Measurements from ENCODE around the gene HIRIP3. TPM values are rescaled to one million over a fixed set of nuclear protein-coding genes. Genes with fewer than 3 reads are reported as not detected.
A peak's percentile ranks its signal among the peaks of the same experiment; 100 is the strongest.
"Not testable (repeated sequence)": the region's sequence is repeated elsewhere in the genome, so short reads cannot be mapped to it uniquely, and the experiment has no call there.

Gene HIRIP3
- total and polyA plus RNA-seq, 5 donors = 11.6 to 21.7 (median 18.4) TPM

- Histone ChIP-seq H3K4me1 (ENCODE audit: control insufficient read depth, insufficient read depth, low read length) (no peaks in the 10 kb centered on the region), H3K9me3 (ENCODE audit: control insufficient read depth, low read length) (no peaks in the 10 kb centered on the region), H3K4me3 (ENCODE audit: low read length) (no peak overlapping the region), H3K27me3 (ENCODE audit: control insufficient read depth, insufficient read depth) (no peaks in the 10 kb centered on the region), H3K27ac (ENCODE audit: low read length) (no peak overlapping the region)
- ATAC-seq (peak in 1 of 2 donors; percentile 27), DNase-seq (peak in 1 of 3 donors; percentile 62)
- 12% methylated on average over 18 of the region's 18 CpGs for WGBS
- intact Hi-C loops (cut with DNase I) = loop anchor here in 2 of 4 donors (10.0 kb wide), 1 partner anchor 334 kb away; no protein-coding TSS in a partner anchor
These were observed 33.1 kb upstream of the HIRIP3 start for GRCh38 chr16:30028438-30029076.

GRCh38 chr16:30027588-30028437 lies 32.4 kb upstream of the HIRIP3 start:
- DNase-seq (peak in 1 of 3 donors; percentile 40), ATAC-seq (no peak)
- Histone ChIP-seq H3K4me3 (ENCODE audit: low read length) (no peak overlapping the region), H3K9me3 (ENCODE audit: control insufficient read depth, low read length) (no peaks in the 10 kb centered on the region), H3K27me3 (ENCODE audit: control insufficient read depth, insufficient read depth) (no peaks in the 10 kb centered on the region), H3K27ac (ENCODE audit: low read length) (no peak overlapping the region), H3K4me1 (ENCODE audit: control insufficient read depth, insufficient read depth, low read length) (no peaks in the 10 kb centered on the region)
- intact Hi-C loops (cut with DNase I) = loop anchor here in 2 of 4 donors (10.0 kb wide), 1 partner anchor 333 kb away; no protein-coding TSS in a partner anchor
- 35% methylated on average over 13 of the region's 13 CpGs for WGBS

GRCh38 chr16:30026449-30026848 lies 31.0 kb upstream of the HIRIP3 start:
- H3K9me3 ChIP-seq (ENCODE audit: control insufficient read depth, low read length) = no peaks in the 10 kb centered on the region
- no peak overlapping the region for H3K4me3 ChIP-seq (ENCODE audit: low read length)
- no peaks in the 10 kb centered on the region for H3K4me1 ChIP-seq (ENCODE audit: control insufficient read depth, insufficient read depth, low read length)
- intact Hi-C loops (cut with DNase I) = loop anchor here in 2 of 4 donors (10.0 kb wide), 1 partner anchor 332 kb away; no protein-coding TSS in a partner anchor
- WGBS = 87% methylated on average over 18 of the region's 18 CpGs
- H3K27me3 ChIP-seq (ENCODE audit: control insufficient read depth, insufficient read depth) = no peaks in the 10 kb centered on the region
- H3K27ac ChIP-seq (ENCODE audit: low read length) = no peak overlapping the region
- DNase-seq (peak in 1 of 3 donors; percentile 44), ATAC-seq (no peak)

- Histone ChIP-seq H3K4me3 (ENCODE audit: low read length) (no peak overlapping the region), H3K4me1 (ENCODE audit: control insufficient read depth, insufficient read depth, low read length) (no peaks in the 10 kb centered on the region), H3K27ac (ENCODE audit: low read length) (no peak overlapping the region), H3K27me3 (ENCODE audit: control insufficient read depth, insufficient read depth) (no peaks in the 10 kb centered on the region), H3K9me3 (ENCODE audit: control insufficient read depth, low read length) (no peaks in the 10 kb centered on the region)
- ATAC-seq (no peak), DNase-seq (peak in 1 of 3 donors; percentile 30)
- intact Hi-C loops (cut with DNase I) = loop anchor here in 2 of 4 donors (10.0 kb wide), 1 partner anchor 331 kb away; no protein-coding TSS in a partner anchor
- WGBS = 63% methylated on average over 7 of the region's 7 CpGs
These were observed 30.2 kb upstream of the HIRIP3 start for GRCh38 chr16:30025574-30025973.

- peak in 1 of 3 donors; percentile 32 for DNase-seq
- Histone ChIP-seq H3K4me3 (ENCODE audit: low read length) (no peak overlapping the region), H3K9me3 (ENCODE audit: control insufficient read depth, low read length) (no peaks in the 10 kb centered on the region), H3K4me1 (ENCODE audit: control insufficient read depth, insufficient read depth, low read length) (no peaks in the 10 kb centered on the region), H3K27ac (ENCODE audit: low read length) (no peak overlapping the region), H3K27me3 (ENCODE audit: control insufficient read depth, insufficient read depth) (no peaks in the 10 kb centered on the region)
- intact Hi-C loops (cut with DNase I) = loop anchor here in 2 of 4 donors (10.0 kb wide), 1 partner anchor 330 kb away; no protein-coding TSS in a partner anchor
- WGBS = 69% methylated on average over 20 of the region's 20 CpGs
- ATAC-seq = no peak
These were observed 29.7 kb upstream of the HIRIP3 start for GRCh38 chr16:30025156-30025555.

GRCh38 chr16:30024451-30024850 lies 29.0 kb upstream of the HIRIP3 start:
- WGBS = 75% methylated on average over 16 of the region's 16 CpGs
- intact Hi-C loops (cut with DNase I) = loop anchor here in 2 of 4 donors (10.0 kb wide), 1 partner anchor 330 kb away; no protein-coding TSS in a partner anchor

GRCh38 chr16:30023586-30023985 lies 28.2 kb upstream of the HIRIP3 start:
- H3K27me3 ChIP-seq (ENCODE audit: control insufficient read depth, insufficient read depth) = no peaks in the 10 kb centered on the region
- intact Hi-C loops (cut with DNase I) = loop anchor here in 2 of 4 donors (10.0 kb wide), 1 partner anchor 329 kb away; no protein-coding TSS in a partner anchor
- 82% methylated on average over 11 of the region's 11 CpGs for WGBS

More at GRCh38 chr16:30024451-30024850, 29.0 kb upstream of the HIRIP3 start:
- Histone ChIP-seq H3K9me3 (ENCODE audit: control insufficient read depth, low read length) (no peaks in the 10 kb centered on the region), H3K4me3 (ENCODE audit: low read length) (no peak overlapping the region), H3K27ac (ENCODE audit: low read length) (no peak overlapping the region), H3K4me1 (ENCODE audit: control insufficient read depth, insufficient read depth, low read length) (no peaks in the 10 kb centered on the region), H3K27me3 (ENCODE audit: control insufficient read depth, insufficient read depth) (no peaks in the 10 kb centered on the region)
- DNase-seq (peak in 1 of 3 donors; percentile 40), ATAC-seq (no peak)

GRCh38 chr16:30022887-30023286 lies 27.5 kb upstream of the HIRIP3 start, which contains the start of gene C16orf92:
Gene C16orf92, plus strand, starts transcription at chr16:30023198. Its CDS starts 143 bp downstream, at chr16:30023341.
- Histone ChIP-seq H3K27ac (ENCODE audit: low read length) (no peak within 1 kb of the TSS), H3K27me3 (ENCODE audit: control insufficient read depth, insufficient read depth) (no peaks in the 10 kb centered on the region), H3K9me3 (ENCODE audit: control insufficient read depth, low read length) (no peaks in the 10 kb centered on the region), H3K4me3 (ENCODE audit: low read length) (no peak within 1 kb of the TSS), H3K4me1 (ENCODE audit: control insufficient read depth, insufficient read depth, low read length) (no peaks in the 10 kb centered on the region)
- DNase-seq (no peak), ATAC-seq (no peak)
- intact Hi-C loops (cut with DNase I) = loop anchor here in 2 of 4 donors (10.0 kb wide), 1 partner anchor 328 kb away; no protein-coding TSS in a partner anchor
- WGBS = 84% methylated on average over 6 of the region's 6 CpGs

More at GRCh38 chr16:30023586-30023985, 28.2 kb upstream of the HIRIP3 start:
- Histone ChIP-seq H3K4me3 (ENCODE audit: low read length) (no peak overlapping the region), H3K4me1 (ENCODE audit: control insufficient read depth, insufficient read depth, low read length) (no peaks in the 10 kb centered on the region), H3K9me3 (ENCODE audit: control insufficient read depth, low read length) (no peaks in the 10 kb centered on the region), H3K27ac (ENCODE audit: low read length) (no peak overlapping the region)
- DNase-seq (peak in 1 of 3 donors; percentile 21), ATAC-seq (no peak)

- intact Hi-C loops (cut with DNase I) = loop anchor here in 1 of 4 donors (5.0 kb wide), 1 partner anchor 316 kb away; no protein-coding TSS in a partner anchor
- H3K27ac ChIP-seq (ENCODE audit: low read length) = no peak overlapping the region
- no peaks in the 10 kb centered on the region for H3K27me3 ChIP-seq (ENCODE audit: control insufficient read depth, insufficient read depth)
- WGBS = 77% methylated on average over 4 of the region's 4 CpGs
- H3K4me1 ChIP-seq (ENCODE audit: control insufficient read depth, insufficient read depth, low read length) = no peaks in the 10 kb centered on the region
- DNase-seq (no peak), ATAC-seq (no peak)
- H3K9me3 ChIP-seq (ENCODE audit: control insufficient read depth, low read length) = no peaks in the 10 kb centered on the region
- no peak overlapping the region for H3K4me3 ChIP-seq (ENCODE audit: low read length)
These were observed 23.3 kb upstream of the HIRIP3 start for GRCh38 chr16:30018731-30019158.

- not testable (repeated sequence) for H3K4me1 ChIP-seq (ENCODE audit: control insufficient read depth, insufficient read depth, low read length); H3K4me3 ChIP-seq (ENCODE audit: low read length); H3K27ac ChIP-seq (ENCODE audit: low read length); H3K27me3 ChIP-seq (ENCODE audit: control insufficient read depth, insufficient read depth); ATAC-seq; DNase-seq; H3K9me3 ChIP-seq (ENCODE audit: control insufficient read depth, low read length)
- 86% methylated on average over 4 of the region's 4 CpGs for WGBS
- intact Hi-C loops (cut with DNase I) = loop anchor here in 1 of 4 donors (5.0 kb wide), 1 partner anchor 316 kb away; no protein-coding TSS in a partner anchor
These were observed 22.5 kb upstream of the HIRIP3 start for GRCh38 chr16:30017937-30018336.
